Measurements from ENCODE around the gene GRWD1.

DNA sequence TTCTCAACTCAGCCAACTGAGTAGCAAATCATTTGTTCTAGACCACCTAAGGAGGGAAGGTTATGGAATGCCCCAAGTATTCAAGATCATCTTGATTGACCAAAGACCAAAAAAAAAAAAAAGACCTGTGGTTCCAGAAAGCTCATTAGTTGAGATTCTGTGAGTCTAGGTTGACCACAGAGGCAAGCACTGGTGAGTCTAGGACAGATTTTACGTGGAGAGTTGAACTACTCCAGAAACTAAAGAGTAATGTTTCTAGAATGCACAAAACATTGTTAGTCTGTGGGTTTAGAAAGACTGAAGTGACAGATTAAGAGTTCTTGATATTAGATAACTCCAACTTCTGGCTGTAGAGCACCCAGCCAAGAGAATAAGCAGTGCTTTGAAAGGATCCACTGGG is 19.4 kb downstream of the GRWD1 start:
- TF ChIP-seq JUNB (IDR thresholded peaks at IDR 0.05) (no peak), FOSB (CRISPR knock-in tag; IDR thresholded peaks at IDR 0.05) (no peak), JUN (IDR thresholded peaks at IDR 0.05) (no peak), CEBPB (IDR thresholded peaks at IDR 0.05) (no peak), CBX2 (IDR thresholded peaks at IDR 0.05; ENCODE audit: borderline replicate concordance, low read depth) (no peak), POLR2A (IDR thresholded peaks at IDR 0.05; ENCODE audit: low read length) (no peak)
- TF ChIP-seq, protein P1, sequence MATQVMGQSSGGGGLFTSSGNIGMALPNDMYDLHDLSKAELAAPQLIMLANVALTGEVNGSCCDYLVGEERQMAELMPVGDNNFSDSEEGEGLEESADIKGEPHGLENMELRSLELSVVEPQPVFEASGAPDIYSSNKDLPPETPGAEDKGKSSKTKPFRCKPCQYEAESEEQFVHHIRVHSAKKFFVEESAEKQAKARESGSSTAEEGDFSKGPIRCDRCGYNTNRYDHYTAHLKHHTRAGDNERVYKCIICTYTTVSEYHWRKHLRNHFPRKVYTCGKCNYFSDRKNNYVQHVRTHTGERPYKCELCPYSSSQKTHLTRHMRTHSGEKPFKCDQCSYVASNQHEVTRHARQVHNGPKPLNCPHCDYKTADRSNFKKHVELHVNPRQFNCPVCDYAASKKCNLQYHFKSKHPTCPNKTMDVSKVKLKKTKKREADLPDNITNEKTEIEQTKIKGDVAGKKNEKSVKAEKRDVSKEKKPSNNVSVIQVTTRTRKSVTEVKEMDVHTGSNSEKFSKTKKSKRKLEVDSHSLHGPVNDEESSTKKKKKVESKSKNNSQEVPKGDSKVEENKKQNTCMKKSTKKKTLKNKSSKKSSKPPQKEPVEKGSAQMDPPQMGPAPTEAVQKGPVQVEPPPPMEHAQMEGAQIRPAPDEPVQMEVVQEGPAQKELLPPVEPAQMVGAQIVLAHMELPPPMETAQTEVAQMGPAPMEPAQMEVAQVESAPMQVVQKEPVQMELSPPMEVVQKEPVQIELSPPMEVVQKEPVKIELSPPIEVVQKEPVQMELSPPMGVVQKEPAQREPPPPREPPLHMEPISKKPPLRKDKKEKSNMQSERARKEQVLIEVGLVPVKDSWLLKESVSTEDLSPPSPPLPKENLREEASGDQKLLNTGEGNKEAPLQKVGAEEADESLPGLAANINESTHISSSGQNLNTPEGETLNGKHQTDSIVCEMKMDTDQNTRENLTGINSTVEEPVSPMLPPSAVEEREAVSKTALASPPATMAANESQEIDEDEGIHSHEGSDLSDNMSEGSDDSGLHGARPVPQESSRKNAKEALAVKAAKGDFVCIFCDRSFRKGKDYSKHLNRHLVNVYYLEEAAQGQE (IDR thresholded peaks at IDR 0.05): no peak
- TF ChIP-seq, protein P2, sequence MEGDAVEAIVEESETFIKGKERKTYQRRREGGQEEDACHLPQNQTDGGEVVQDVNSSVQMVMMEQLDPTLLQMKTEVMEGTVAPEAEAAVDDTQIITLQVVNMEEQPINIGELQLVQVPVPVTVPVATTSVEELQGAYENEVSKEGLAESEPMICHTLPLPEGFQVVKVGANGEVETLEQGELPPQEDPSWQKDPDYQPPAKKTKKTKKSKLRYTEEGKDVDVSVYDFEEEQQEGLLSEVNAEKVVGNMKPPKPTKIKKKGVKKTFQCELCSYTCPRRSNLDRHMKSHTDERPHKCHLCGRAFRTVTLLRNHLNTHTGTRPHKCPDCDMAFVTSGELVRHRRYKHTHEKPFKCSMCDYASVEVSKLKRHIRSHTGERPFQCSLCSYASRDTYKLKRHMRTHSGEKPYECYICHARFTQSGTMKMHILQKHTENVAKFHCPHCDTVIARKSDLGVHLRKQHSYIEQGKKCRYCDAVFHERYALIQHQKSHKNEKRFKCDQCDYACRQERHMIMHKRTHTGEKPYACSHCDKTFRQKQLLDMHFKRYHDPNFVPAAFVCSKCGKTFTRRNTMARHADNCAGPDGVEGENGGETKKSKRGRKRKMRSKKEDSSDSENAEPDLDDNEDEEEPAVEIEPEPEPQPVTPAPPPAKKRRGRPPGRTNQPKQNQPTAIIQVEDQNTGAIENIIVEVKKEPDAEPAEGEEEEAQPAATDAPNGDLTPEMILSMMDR (IDR thresholded peaks at IDR 0.05): no peak
